ENCODE data around the gene TMED4.

DNA sequence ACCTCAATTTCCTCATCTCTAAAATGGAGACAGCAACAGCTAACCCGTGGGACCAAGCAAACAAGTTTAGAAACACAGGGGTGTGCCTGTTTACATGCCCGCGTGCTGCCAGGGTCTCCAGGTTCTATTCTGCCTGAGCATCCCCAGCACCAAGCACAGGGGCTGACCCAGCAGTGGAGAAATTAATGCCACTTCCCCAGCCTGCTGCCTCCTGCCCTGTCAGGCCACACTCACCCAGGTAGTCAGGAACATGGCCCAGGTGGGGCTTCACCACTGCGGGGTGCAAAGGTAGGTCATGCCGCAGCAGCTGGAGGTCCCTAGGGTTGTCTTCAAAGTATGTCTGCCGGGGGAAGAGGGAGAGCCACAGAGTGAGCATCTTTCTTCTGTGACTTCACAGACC is 14.1 kb downstream of the TMED4 start:
- TF ChIP-seq HCFC1 (IDR thresholded peaks at IDR 0.05; ENCODE audit: low read length) (no peak), NFIC (IDR thresholded peaks at IDR 0.05; ENCODE audit: low read depth, low read length) (no peak), SIN3A (IDR thresholded peaks at IDR 0.05; ENCODE audit: low read depth, low read length) (no peak), BRCA1 (IDR thresholded peaks at IDR 0.05; ENCODE audit: low read depth, low read length) (no peak), RAD51 (IDR thresholded peaks at IDR 0.05) (no peak), HDAC6 (IDR thresholded peaks at IDR 0.05; ENCODE audit: unreplicated experiment) (no peak), POLR2AphosphoS5 (IDR thresholded peaks at IDR 0.05; ENCODE audit: low read length) (no peak), FOS (IDR thresholded peaks at IDR 0.05; ENCODE audit: borderline replicate concordance, extremely low read depth, insufficient read length) (no peak), MXI1 (IDR thresholded peaks at IDR 0.05; ENCODE audit: low read depth, low read length) (no peak), GABPA (IDR thresholded peaks at IDR 0.05; ENCODE audit: low read depth) (no peak), STAT3 (IDR thresholded peaks at IDR 0.05; ENCODE audit: low read depth, low read length) (no peak)
- TF ChIP-seq, protein P1, sequence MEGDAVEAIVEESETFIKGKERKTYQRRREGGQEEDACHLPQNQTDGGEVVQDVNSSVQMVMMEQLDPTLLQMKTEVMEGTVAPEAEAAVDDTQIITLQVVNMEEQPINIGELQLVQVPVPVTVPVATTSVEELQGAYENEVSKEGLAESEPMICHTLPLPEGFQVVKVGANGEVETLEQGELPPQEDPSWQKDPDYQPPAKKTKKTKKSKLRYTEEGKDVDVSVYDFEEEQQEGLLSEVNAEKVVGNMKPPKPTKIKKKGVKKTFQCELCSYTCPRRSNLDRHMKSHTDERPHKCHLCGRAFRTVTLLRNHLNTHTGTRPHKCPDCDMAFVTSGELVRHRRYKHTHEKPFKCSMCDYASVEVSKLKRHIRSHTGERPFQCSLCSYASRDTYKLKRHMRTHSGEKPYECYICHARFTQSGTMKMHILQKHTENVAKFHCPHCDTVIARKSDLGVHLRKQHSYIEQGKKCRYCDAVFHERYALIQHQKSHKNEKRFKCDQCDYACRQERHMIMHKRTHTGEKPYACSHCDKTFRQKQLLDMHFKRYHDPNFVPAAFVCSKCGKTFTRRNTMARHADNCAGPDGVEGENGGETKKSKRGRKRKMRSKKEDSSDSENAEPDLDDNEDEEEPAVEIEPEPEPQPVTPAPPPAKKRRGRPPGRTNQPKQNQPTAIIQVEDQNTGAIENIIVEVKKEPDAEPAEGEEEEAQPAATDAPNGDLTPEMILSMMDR (IDR thresholded peaks at IDR 0.05 in 2 of 3, conservative IDR thresholded peaks at IDR 0.05 in 1 of 3; ENCODE audit: control insufficient read depth in 2 of 3, extremely low read depth in 1 of 3, insufficient read depth in 1 of 3, low read depth in 3 of 3, low read length in 3 of 3): no peak
- TF ChIP-seq, protein P2, sequence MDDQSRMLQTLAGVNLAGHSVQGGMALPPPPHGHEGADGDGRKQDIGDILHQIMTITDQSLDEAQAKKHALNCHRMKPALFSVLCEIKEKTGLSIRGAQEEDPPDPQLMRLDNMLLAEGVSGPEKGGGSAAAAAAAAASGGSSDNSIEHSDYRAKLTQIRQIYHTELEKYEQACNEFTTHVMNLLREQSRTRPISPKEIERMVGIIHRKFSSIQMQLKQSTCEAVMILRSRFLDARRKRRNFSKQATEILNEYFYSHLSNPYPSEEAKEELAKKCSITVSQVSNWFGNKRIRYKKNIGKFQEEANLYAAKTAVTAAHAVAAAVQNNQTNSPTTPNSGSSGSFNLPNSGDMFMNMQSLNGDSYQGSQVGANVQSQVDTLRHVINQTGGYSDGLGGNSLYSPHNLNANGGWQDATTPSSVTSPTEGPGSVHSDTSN (IDR thresholded peaks at IDR 0.05; ENCODE audit: insufficient replicate concordance, low read depth, low read length): no peak
